Measurements from ENCODE around the gene TMEM151A. TPM values are rescaled to one million over a fixed set of nuclear protein-coding genes. Genes with fewer than 3 reads are reported as not detected.
"Not testable (repeated sequence)": the region's sequence is repeated elsewhere in the genome, so short reads cannot be mapped to it uniquely, and the experiment has no call there.

TMEM151A gene
- under 1 TPM in 1 of 10 donors, not detected in 9; 0.08 TPM for polyA plus RNA-seq (ENCODE audit: insufficient read length in 10 of 10)
- long read RNA-seq, donor 1 = 0 reads
- long read RNA-seq, donor 2 = 0 reads
- long read RNA-seq, donor 3 = 0 reads
- long read RNA-seq, donor 4 = 0 reads
- long read RNA-seq, donor 5 = 0 reads
- long read RNA-seq, donor 6 = 0 reads
- long read RNA-seq, donor 7 = 0 reads
- long read RNA-seq, donor 8 = 0 reads
- long read RNA-seq, donor 9 = 0 reads

GRCh38 chr11:66291706-66292542 lies at the start of gene TMEM151A:
TSS of gene TMEM151A (plus strand) at chr11:66291894. CDS start at chr11:66292014, 120 bp downstream.
- DNase-seq = no peak

- no peak for DNase-seq
Observed at GRCh38 chr11:66242095-66242765, 49.5 kb upstream of the TMEM151A start.

- DNase-seq = peak in 1 of 3 donors; percentile 65
Observed at GRCh38 chr11:66243782-66244535, 47.7 kb upstream of the TMEM151A start.

GRCh38 chr11:66247295-66247694 lies 44.4 kb upstream of the TMEM151A start:
- DNase-seq = no peak

- no peak for DNase-seq
Observed at GRCh38 chr11:66247801-66248200, 43.9 kb upstream of the TMEM151A start.

GRCh38 chr11:66248903-66249302 lies 42.8 kb upstream of the TMEM151A start:
- no peak for DNase-seq

- no peak for DNase-seq
Observed at GRCh38 chr11:66251809-66252208, 39.9 kb upstream of the TMEM151A start.

GRCh38 chr11:66253081-66253480 lies 38.6 kb upstream of the TMEM151A start:
- not testable (repeated sequence) for DNase-seq

- DNase-seq = no peak
Observed at GRCh38 chr11:66258473-66258893, 33.2 kb upstream of the TMEM151A start.

GRCh38 chr11:66259225-66259624 lies 32.5 kb upstream of the TMEM151A start:
- no peak for DNase-seq

GRCh38 chr11:66259956-66260355 lies 31.7 kb upstream of the TMEM151A start:
- no peak for DNase-seq

- DNase-seq = no peak
Observed at GRCh38 chr11:66261578-66261977, 30.1 kb upstream of the TMEM151A start.

GRCh38 chr11:66262191-66262590 lies 29.5 kb upstream of the TMEM151A start:
- DNase-seq = no peak

GRCh38 chr11:66262696-66263095 lies 29.0 kb upstream of the TMEM151A start:
- DNase-seq = no peak

GRCh38 chr11:66263231-66263630 lies 28.5 kb upstream of the TMEM151A start:
- DNase-seq = no peak

- DNase-seq = no peak
Observed at GRCh38 chr11:66263785-66264184, 27.9 kb upstream of the TMEM151A start.

GRCh38 chr11:66264383-66264782 lies 27.3 kb upstream of the TMEM151A start:
- no peak for DNase-seq

GRCh38 chr11:66264914-66265313 lies 26.8 kb upstream of the TMEM151A start:
- DNase-seq = no peak

- no peak for DNase-seq
Observed at GRCh38 chr11:66265531-66266377, 25.9 kb upstream of the TMEM151A start.

- no peak for DNase-seq
Observed at GRCh38 chr11:66266378-66267038, 25.2 kb upstream of the TMEM151A start.
